ENCODE results near the gene PARD3B.

- no peak for TF ChIP-seq CTCF (IDR thresholded peaks at IDR 0.05)
- no peak for TF ChIP-seq POLR2A (IDR thresholded peaks at IDR 0.05)
These were observed 485.4 kb downstream of the PARD3B start for GRCh38 chr2:205030695-205031094.

All from transverse colon (tissue), 3 donors.